Esophagus mucosa (tissue), 1 donor: ENCODE data around the gene NUMBL. TPM values are rescaled to one million over a fixed set of nuclear protein-coding genes. Genes with fewer than 3 reads are reported as not detected.
"Not testable (repeated sequence)": the region's sequence is repeated elsewhere in the genome, so short reads cannot be mapped to it uniquely, and the experiment has no call there.

Source experiments
- ATAC-seq: fragments of 200-7000 bp; cut with Tn5 transposase; one replicate; pipeline ENCODE4 v1.9.1; 2020
- total RNA-seq: library from RNA; stranded (reverse); gene quantifications from one replicate; pipeline ENCODE4 v1.2.4, GENCODE V29; 2023
- donor health status: DM: yes; HTN: yes; CAD: no.

NUMBL gene
- 11.0 TPM for total RNA-seq

GRCh38 chr19:40690050-40690692 is at the start of gene NUMBL:
Gene NUMBL, minus strand, starts transcription at chr19:40690651. Its CDS starts 168 bp downstream, at chr19:40690483.
- ATAC-seq, result no peak

- no peak for ATAC-seq
These were observed 48.8 kb upstream of the NUMBL start for GRCh38 chr19:40739030-40739839.

- no peak for ATAC-seq
These were observed 46.7 kb upstream of the NUMBL start for GRCh38 chr19:40737102-40737644.

- ATAC-seq, result no peak
These were observed 46.2 kb upstream of the NUMBL start for GRCh38 chr19:40736661-40737060.

- peak; percentile 30 for ATAC-seq
These were observed 44.7 kb upstream of the NUMBL start for GRCh38 chr19:40735013-40735771.

GRCh38 chr19:40733149-40733548 is 42.7 kb upstream of the NUMBL start:
- no peak for ATAC-seq

- not testable (repeated sequence) for ATAC-seq
These were observed 41.9 kb upstream of the NUMBL start for GRCh38 chr19:40732304-40732703.

- ATAC-seq, result not testable (repeated sequence)
These were observed 39.6 kb upstream of the NUMBL start for GRCh38 chr19:40730065-40730464.

GRCh38 chr19:40726279-40726678 is 35.8 kb upstream of the NUMBL start:
- no peak for ATAC-seq

GRCh38 chr19:40724855-40725254 is 34.4 kb upstream of the NUMBL start:
- no peak for ATAC-seq

- ATAC-seq, result no peak
These were observed 33.9 kb upstream of the NUMBL start for GRCh38 chr19:40724315-40724714.

- ATAC-seq, result no peak
These were observed 33.3 kb upstream of the NUMBL start for GRCh38 chr19:40723661-40724254.

GRCh38 chr19:40721936-40722661 is 31.6 kb upstream of the NUMBL start:
- peak; percentile 24 for ATAC-seq

- ATAC-seq, result no peak
These were observed 30.7 kb upstream of the NUMBL start for GRCh38 chr19:40721140-40721486.

GRCh38 chr19:40719414-40719894 is 29.0 kb upstream of the NUMBL start:
- ATAC-seq, result no peak

GRCh38 chr19:40718774-40719391 is 28.4 kb upstream of the NUMBL start:
- ATAC-seq, result peak; percentile 42

- no peak for ATAC-seq
These were observed 27.7 kb upstream of the NUMBL start for GRCh38 chr19:40717880-40718773.

- no peak for ATAC-seq
These were observed 27.0 kb upstream of the NUMBL start for GRCh38 chr19:40717325-40717879.

- peak; percentile 76 for ATAC-seq
These were observed 26.3 kb upstream of the NUMBL start, which contains the start of the genes COQ8B and ITPKC for GRCh38 chr19:40716482-40717324. Gene COQ8B, minus strand, starts transcription at chr19:40716886. Its CDS starts 2,254 bp downstream, at chr19:40714632. Gene ITPKC, plus strand, starts transcription at chr19:40717112. Its CDS starts 24 bp downstream, at chr19:40717136.
